Caco-2 (cell line): ENCODE results near the gene ADK. TPM values are rescaled to one million over a fixed set of nuclear protein-coding genes. Genes with fewer than 3 reads are reported as not detected.
"Not testable (repeated sequence)": the region's sequence is repeated elsewhere in the genome, so short reads cannot be mapped to it uniquely, and the experiment has no call there.

ENCODE experiments used
- BruUV-seq: library from RNA; stranded (reverse); fragments of 400-500 nt; replicated peaks from 2 replicates; lab custom pipeline; 2021; lab: Mats Ljungman, UMichigan
- CTCF ChIA-PET: fragments of 300-600 bp; sonication (Branson Sonifier 250); formaldehyde crosslinking; loops from one replicate; lab custom pipeline; 2022; ENCODE audit warnings: antibody characterized with exemption; lab: Charles Lee
- POLR2A ChIA-PET: fragments of 300-600 bp; sonication (Branson Sonifier 250); formaldehyde crosslinking; loops from one replicate; lab custom pipeline; 2022; ENCODE audit warnings: antibody characterized with exemption; lab: Charles Lee
- DNase-seq, 2 experiments: peaks; one replicate each; pipeline versions ENCODE4 v3.0.0 to v3.0.0-alpha.2; 2020 to 2022
- H3K27me3 ChIP-seq: replicated peaks from 2 replicates; pipeline ENCODE4 v1.6.0; 2011; ENCODE audit warnings: low read length; ENCODE audit not compliant: control insufficient read depth, insufficient read depth
- H3K36me3 ChIP-seq: 2 replicates; pipeline ENCODE4 v1.5.1; 2011; ENCODE audit warnings: low read length; ENCODE audit not compliant: control insufficient read depth, insufficient read depth
- H3K4me1 ChIP-seq: fragments of 250-450 bp; sonication (Bioruptor Pico); 2 replicates; pipeline ENCODE4 v1.5.1; 2020; ENCODE audit warnings: mild to moderate bottlenecking
- H3K4me3 ChIP-seq: 2 replicates; pipeline ENCODE4 v1.5.1; 2011; ENCODE audit warnings: low read depth, mild to moderate bottlenecking, control low read depth, low read length
- H3K9me3 ChIP-seq: fragments of 250-450 bp; sonication (Bioruptor Pico); 2 replicates; pipeline ENCODE4 v1.5.1; 2020; ENCODE audit warnings: mild to moderate bottlenecking, moderate library complexity
- H3K27ac Mint-ChIP-seq: one replicate; pipeline ENCODE4 v1.8.0; 2022; ENCODE audit warnings: mixed read lengths; ENCODE audit not compliant: unreplicated experiment
- H3K27me3 Mint-ChIP-seq: one replicate; pipeline ENCODE4 v1.8.0; 2022; ENCODE audit warnings: mixed read lengths; ENCODE audit not compliant: insufficient read depth, unreplicated experiment
- H3K36me3 Mint-ChIP-seq: one replicate; pipeline ENCODE4 v1.8.0; 2022; ENCODE audit warnings: mild to moderate bottlenecking, mixed read lengths; ENCODE audit not compliant: insufficient read depth, unreplicated experiment
- H3K4me1 Mint-ChIP-seq: one replicate; pipeline ENCODE4 v1.8.0; 2022; ENCODE audit warnings: low read depth, mixed read lengths; ENCODE audit not compliant: unreplicated experiment
- H3K4me3 Mint-ChIP-seq: one replicate; pipeline ENCODE4 v1.8.0; 2022; ENCODE audit warnings: mild to moderate bottlenecking, moderate library complexity, mixed read lengths; ENCODE audit not compliant: unreplicated experiment
- H3K9me3 Mint-ChIP-seq: one replicate; pipeline ENCODE4 v1.8.0; 2022; ENCODE audit warnings: mixed read lengths; ENCODE audit not compliant: unreplicated experiment
- intact Hi-C: fragments of 100-400 bp; cut with micrococcal nuclease; formaldehyde crosslinking; loops from one replicate; pipeline ENCODE4 v1.10.0; 2022; ENCODE audit not compliant: unreplicated experiment
- total RNA-seq: library from RNA; stranded (reverse); gene quantifications from 2 replicates; pipeline ENCODE4 v1.2.3, GENCODE V29; 2022
- TF ChIP-seq, protein P1 (sequence below), 2 experiments: fragments of 200-600 bp in 1 of 2; IDR thresholded peaks; 1 replicate in 1 of 2; 2 replicates in 1 of 2; pipeline versions ENCODE4 v1.5.1 to v1.8.0; 2011 to 2022; ENCODE audit warnings: antibody characterized with exemption in 1 of 2, control low read depth in 1 of 2, inconsistent platforms in 1 of 2, low read depth in 1 of 2, low read length in 1 of 2, mild to moderate bottlenecking in 1 of 2, moderate library complexity in 1 of 2; ENCODE audit not compliant: insufficient read depth in 1 of 2, severe bottlenecking in 1 of 2, unreplicated experiment in 1 of 2

The ADK gene
- total RNA-seq, 1 experiment from 2014 or later, result 105 TPM

DNA sequence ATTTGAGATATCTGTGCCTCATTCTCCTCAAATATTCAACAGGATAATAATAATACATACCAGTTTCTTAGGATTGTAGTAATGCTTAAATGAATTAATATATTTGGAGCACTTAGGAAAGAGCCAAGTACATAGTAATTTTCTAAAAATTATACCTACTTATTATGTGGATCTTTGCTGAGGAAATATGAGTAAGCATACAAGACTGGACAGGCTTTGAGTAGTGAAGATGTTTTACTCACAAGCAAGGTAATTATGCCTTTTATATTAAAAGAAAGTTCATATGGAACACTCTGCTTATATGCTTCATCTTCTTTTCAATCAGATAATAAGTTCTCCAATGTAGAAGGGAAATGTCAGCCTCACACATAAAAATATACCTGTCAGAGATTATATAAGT is 337.9 kb downstream of the ADK start:
- Mint-ChIP-seq H3K27ac (no peak overlapping the region), H3K4me1 (no peaks in the 10 kb centered on the region), H3K27me3 (no peaks in the 10 kb centered on the region), H3K36me3 (peaks cover 10% of the 10 kb centered on the region), H3K4me3 (no peak overlapping the region), H3K9me3 (no peaks in the 10 kb centered on the region)
- DNase-seq, result no peak
- BruUV-seq, result no TSS peak
- Histone ChIP-seq H3K4me1 (0 out of 2 replicates have a peak, but pooled peaks cover 4% of the 10 kb centered on the region), H3K4me3 (no peak overlapping the region), H3K36me3 (no peaks in the 10 kb centered on the region), H3K27me3 (no peaks in the 10 kb centered on the region), H3K9me3 (no peaks in the 10 kb centered on the region)
- POLR2A ChIA-PET, result interaction anchor here (0.6 kb wide), 1 partner anchor 337 kb away, joined by 3 read pairs; no protein-coding TSS in a partner anchor
- intact Hi-C loops, result no loop called here
- CTCF ChIA-PET, result no interaction called here
- TF ChIP-seq, protein P1, sequence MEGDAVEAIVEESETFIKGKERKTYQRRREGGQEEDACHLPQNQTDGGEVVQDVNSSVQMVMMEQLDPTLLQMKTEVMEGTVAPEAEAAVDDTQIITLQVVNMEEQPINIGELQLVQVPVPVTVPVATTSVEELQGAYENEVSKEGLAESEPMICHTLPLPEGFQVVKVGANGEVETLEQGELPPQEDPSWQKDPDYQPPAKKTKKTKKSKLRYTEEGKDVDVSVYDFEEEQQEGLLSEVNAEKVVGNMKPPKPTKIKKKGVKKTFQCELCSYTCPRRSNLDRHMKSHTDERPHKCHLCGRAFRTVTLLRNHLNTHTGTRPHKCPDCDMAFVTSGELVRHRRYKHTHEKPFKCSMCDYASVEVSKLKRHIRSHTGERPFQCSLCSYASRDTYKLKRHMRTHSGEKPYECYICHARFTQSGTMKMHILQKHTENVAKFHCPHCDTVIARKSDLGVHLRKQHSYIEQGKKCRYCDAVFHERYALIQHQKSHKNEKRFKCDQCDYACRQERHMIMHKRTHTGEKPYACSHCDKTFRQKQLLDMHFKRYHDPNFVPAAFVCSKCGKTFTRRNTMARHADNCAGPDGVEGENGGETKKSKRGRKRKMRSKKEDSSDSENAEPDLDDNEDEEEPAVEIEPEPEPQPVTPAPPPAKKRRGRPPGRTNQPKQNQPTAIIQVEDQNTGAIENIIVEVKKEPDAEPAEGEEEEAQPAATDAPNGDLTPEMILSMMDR (IDR thresholded peaks at IDR 0.05; ENCODE audit: insufficient read depth in 1 of 2, low read depth in 1 of 2, low read length in 1 of 2, severe bottlenecking in 1 of 2, unreplicated experiment in 1 of 2), result no peak

DNA sequence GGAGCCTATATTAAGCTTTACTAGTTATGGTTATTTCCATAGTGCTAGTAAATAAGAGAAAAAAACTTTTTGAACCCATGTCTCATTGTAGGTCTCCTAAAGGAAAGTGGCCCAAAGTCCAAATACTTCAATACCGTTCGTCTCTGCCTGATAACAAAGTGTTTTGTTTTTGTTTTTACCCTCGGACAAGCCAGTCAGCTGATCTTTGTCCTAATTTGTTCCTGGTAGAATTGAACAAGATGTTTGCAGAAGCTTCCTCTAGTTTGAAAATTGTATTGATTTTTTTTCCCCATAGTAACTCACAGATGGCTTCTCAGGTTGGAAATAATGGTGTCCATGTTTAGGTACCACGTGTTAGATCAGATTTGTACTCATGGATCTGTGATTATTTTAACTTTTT is 339.5 kb downstream of the ADK start:
- no TSS peak for BruUV-seq
- Mint-ChIP-seq H3K27ac (no peak overlapping the region), H3K4me1 (no peaks in the 10 kb centered on the region), H3K9me3 (no peaks in the 10 kb centered on the region), H3K27me3 (no peaks in the 10 kb centered on the region), H3K4me3 (no peak overlapping the region), H3K36me3 (no peaks in the 10 kb centered on the region)
- Histone ChIP-seq H3K27me3 (no peaks in the 10 kb centered on the region), H3K9me3 (no peaks in the 10 kb centered on the region), H3K36me3 (no peaks in the 10 kb centered on the region), H3K4me3 (no peak overlapping the region), H3K4me1 (0 out of 2 replicates have a peak, but pooled peaks cover 4% of the 10 kb centered on the region)
- DNase-seq, result no peak
- POLR2A ChIA-PET, result no interaction called here
- intact Hi-C loops, result no loop called here
- TF ChIP-seq, protein P1 (IDR thresholded peaks at IDR 0.05; ENCODE audit: insufficient read depth in 1 of 2, low read depth in 1 of 2, low read length in 1 of 2, severe bottlenecking in 1 of 2, unreplicated experiment in 1 of 2), result no peak
- CTCF ChIA-PET, result no interaction called here

DNA sequence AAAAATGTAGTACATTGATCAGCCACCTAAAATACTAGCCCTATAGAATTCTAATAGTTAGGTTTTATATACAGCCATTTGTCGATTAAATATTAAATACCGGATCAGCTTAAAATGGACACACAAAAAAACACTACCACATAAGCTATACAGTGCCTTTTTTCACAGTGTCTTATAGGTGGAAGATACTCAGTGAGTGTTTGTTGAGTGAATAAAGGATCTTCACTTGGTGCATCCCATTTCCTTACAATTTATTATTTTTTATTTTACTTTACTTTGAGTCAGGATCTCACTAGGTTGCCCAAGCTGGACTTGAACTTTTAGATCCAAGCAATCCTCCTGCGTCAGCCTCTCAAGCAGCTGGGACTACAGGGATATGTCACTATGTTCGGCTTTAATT is 340.0 kb downstream of the ADK start:
- Mint-ChIP-seq H3K36me3 (no peaks in the 10 kb centered on the region), H3K27me3 (no peaks in the 10 kb centered on the region), H3K4me1 (no peaks in the 10 kb centered on the region), H3K9me3 (no peaks in the 10 kb centered on the region), H3K4me3 (no peak overlapping the region), H3K27ac (no peak overlapping the region)
- Histone ChIP-seq H3K9me3 (no peaks in the 10 kb centered on the region), H3K4me3 (no peak overlapping the region), H3K27me3 (no peaks in the 10 kb centered on the region), H3K36me3 (no peaks in the 10 kb centered on the region), H3K4me1 (0 out of 2 replicates have a peak, but pooled peaks cover 4% of the 10 kb centered on the region)
- BruUV-seq, result no TSS peak
- DNase-seq, result no peak
- ChIA-PET POLR2A (no interaction called here), CTCF (no interaction called here)
- TF ChIP-seq, protein P1 (IDR thresholded peaks at IDR 0.05; ENCODE audit: insufficient read depth in 1 of 2, low read depth in 1 of 2, low read length in 1 of 2, severe bottlenecking in 1 of 2, unreplicated experiment in 1 of 2), result no peak
- intact Hi-C loops, result no loop called here

DNA sequence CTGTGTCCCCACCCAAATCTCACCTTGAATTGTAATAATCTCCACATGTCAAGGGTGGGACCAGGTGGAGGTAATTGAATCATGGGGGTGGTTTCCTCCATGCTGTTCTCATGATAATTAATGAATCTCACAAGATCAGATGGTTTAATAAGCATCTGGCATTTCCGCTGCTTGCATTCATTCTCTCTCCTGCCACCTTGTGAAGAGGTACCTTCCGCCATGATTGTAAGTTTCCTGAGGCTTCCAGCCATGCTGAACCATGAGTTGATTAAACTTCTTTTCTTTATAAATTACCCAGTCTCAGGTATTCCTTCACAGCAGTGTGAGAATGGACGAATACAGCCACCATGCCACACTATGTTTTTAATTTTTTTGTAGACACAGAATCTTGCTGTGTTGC is 345.3 kb downstream of the ADK start:
- H3K4me3 ChIP-seq, H3K27ac Mint-ChIP-seq, POLR2A ChIA-PET, H3K4me1 Mint-ChIP-seq, H3K27me3 Mint-ChIP-seq, H3K9me3 ChIP-seq, H3K27me3 ChIP-seq, H3K36me3 Mint-ChIP-seq, DNase-seq, H3K4me1 ChIP-seq, CTCF ChIA-PET, BruUV-seq, intact Hi-C loops, H3K9me3 Mint-ChIP-seq, H3K4me3 Mint-ChIP-seq, H3K36me3 ChIP-seq: not testable (repeated sequence)

DNA sequence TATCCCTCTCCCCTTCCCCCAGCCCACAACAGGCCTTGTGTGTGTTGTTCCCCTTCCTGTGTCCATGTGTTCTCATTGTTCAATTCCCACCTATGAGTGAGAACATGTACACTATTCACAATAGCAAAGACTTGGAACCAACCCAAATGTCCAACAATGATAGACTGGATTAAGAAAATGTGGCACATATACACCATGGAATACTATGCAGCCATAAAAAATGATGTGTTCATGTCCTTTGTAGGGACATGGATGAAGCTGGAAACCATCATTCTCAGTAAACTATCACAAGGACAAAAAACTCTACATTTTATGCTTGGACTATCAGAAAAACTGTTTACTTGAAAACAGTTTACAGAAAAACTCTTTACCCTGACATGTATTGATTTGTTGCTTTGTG is 347.6 kb downstream of the ADK start:
- CTCF ChIA-PET, BruUV-seq: not testable (repeated sequence)

More for the DNA sequence above, 347.6 kb downstream of the ADK start:
- H3K36me3 ChIP-seq, H3K4me3 Mint-ChIP-seq, H3K4me1 ChIP-seq, H3K4me3 ChIP-seq, H3K36me3 Mint-ChIP-seq, H3K27ac Mint-ChIP-seq, H3K9me3 ChIP-seq, intact Hi-C loops, H3K9me3 Mint-ChIP-seq, H3K27me3 Mint-ChIP-seq, DNase-seq, H3K27me3 ChIP-seq, POLR2A ChIA-PET, H3K4me1 Mint-ChIP-seq: not testable (repeated sequence)
